MM.1S (cell line): Measurements from ENCODE around the gene CLSTN1.

ENCODE experiments used
- DNase-seq: peaks from one replicate; pipeline ENCODE4 v3.0.0-alpha.2; 2015
- H2AFZ ChIP-seq: fragments of 300-600 bp; sonication (generic); 2 replicates; pipeline ENCODE4 v1.6.0; 2016; ENCODE audit warnings: antibody characterized with exemption, low read length
- H3F3A ChIP-seq: fragments of 300-600 bp; sonication (generic); 2 replicates; pipeline ENCODE4 v1.6.1; 2016; ENCODE audit warnings: mild to moderate bottlenecking, antibody characterized with exemption, low read length, moderate library complexity, mixed read lengths; ENCODE audit not compliant: insufficient read depth
- H3K27ac ChIP-seq: fragments of 300-600 bp; sonication (generic); 2 replicates; pipeline ENCODE4 v1.5.1; 2016; ENCODE audit warnings: mild to moderate bottlenecking, low read length
- H3K27me3 ChIP-seq: fragments of 300-600 bp; sonication (generic); replicated peaks from 2 replicates; pipeline ENCODE4 v1.6.0; 2016; ENCODE audit warnings: low read length; ENCODE audit not compliant: insufficient read depth
- H3K36me3 ChIP-seq: fragments of 300-600 bp; sonication (generic); replicated peaks from 2 replicates; pipeline ENCODE4 v1.6.1; 2016; ENCODE audit warnings: mild to moderate bottlenecking, low read length, mixed read lengths; ENCODE audit not compliant: insufficient read depth
- H3K4me1 ChIP-seq: fragments of 300-600 bp; sonication (generic); 2 replicates; pipeline ENCODE4 v1.6.1; 2016; ENCODE audit warnings: low read length, mixed read lengths
- H3K4me2 ChIP-seq: fragments of 300-600 bp; sonication (generic); 2 replicates; pipeline ENCODE4 v1.6.0; 2016; ENCODE audit warnings: low read depth, low read length
- H3K4me3 ChIP-seq: fragments of 300-600 bp; sonication (generic); 2 replicates; pipeline ENCODE4 v1.5.1; 2016; ENCODE audit warnings: low read length, mixed read lengths
- H3K79me2 ChIP-seq: fragments of 300-600 bp; sonication (generic); 2 replicates; pipeline ENCODE4 v1.6.1; 2016; ENCODE audit warnings: mixed run types, low read length, mixed read lengths
- H3K9ac ChIP-seq: fragments of 300-600 bp; sonication (generic); 2 replicates; pipeline ENCODE4 v1.6.1; 2016; ENCODE audit warnings: low read length, mixed read lengths
- H3K9me2 ChIP-seq: fragments of 300-600 bp; sonication (generic); replicated peaks from 2 replicates; pipeline ENCODE4 v1.6.1; 2016; ENCODE audit warnings: mild to moderate bottlenecking, low read length, mixed read lengths; ENCODE audit not compliant: insufficient read depth
- H3K9me3 ChIP-seq: fragments of 300-600 bp; sonication (generic); replicated peaks from 2 replicates; pipeline ENCODE4 v1.6.1; 2016; ENCODE audit warnings: mild to moderate bottlenecking, low read length, mixed read lengths; ENCODE audit not compliant: insufficient read depth
- H4K20me1 ChIP-seq: fragments of 300-600 bp; sonication (generic); 2 replicates; pipeline ENCODE4 v1.6.1; 2016; ENCODE audit warnings: mild to moderate bottlenecking, low read length, moderate library complexity, mixed read lengths; ENCODE audit not compliant: insufficient read depth
- CTCF ChIP-seq: fragments of 300-600 bp; sonication (generic); IDR thresholded peaks from 2 replicates; pipeline ENCODE4 v1.5.1; 2016; ENCODE audit warnings: antibody characterized with exemption, low read length, mixed read lengths
- EZH2 ChIP-seq: fragments of 300-600 bp; sonication (generic); optimal IDR thresholded peaks from 2 replicates; pipeline ENCODE3; 2017; ENCODE audit warnings: low read depth, mild to moderate bottlenecking, antibody characterized with exemption, low read length, mixed read lengths
- EZH2phosphoT487 ChIP-seq: fragments of 300-600 bp; sonication (generic); IDR thresholded peaks from 2 replicates; pipeline ENCODE4 v1.6.1; 2018; ENCODE audit warnings: antibody characterized with exemption, low read length

The CLSTN1 gene

DNA sequence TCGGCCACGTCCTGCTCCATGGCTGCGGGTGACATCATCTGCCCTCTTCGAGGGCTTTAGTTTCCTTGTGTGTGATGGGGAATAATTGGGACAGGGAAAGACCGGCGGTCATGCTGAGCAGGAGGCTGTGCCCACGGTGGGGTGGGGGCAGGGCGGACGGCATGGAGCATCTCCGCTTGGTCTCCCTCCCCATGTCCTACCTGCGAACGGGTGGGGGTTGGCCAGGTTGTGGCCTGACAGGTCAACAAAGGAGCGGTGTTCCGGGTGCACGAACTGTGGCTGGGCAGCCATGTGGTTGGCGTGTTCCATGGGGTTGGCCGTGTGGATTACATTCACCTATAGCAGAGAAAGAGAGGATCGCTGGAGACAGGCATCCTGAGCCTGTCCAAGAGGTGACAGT lies 92.2 kb downstream of the CLSTN1 start:
- no peaks in the 10 kb centered on the region for H3K36me3 ChIP-seq

DNA sequence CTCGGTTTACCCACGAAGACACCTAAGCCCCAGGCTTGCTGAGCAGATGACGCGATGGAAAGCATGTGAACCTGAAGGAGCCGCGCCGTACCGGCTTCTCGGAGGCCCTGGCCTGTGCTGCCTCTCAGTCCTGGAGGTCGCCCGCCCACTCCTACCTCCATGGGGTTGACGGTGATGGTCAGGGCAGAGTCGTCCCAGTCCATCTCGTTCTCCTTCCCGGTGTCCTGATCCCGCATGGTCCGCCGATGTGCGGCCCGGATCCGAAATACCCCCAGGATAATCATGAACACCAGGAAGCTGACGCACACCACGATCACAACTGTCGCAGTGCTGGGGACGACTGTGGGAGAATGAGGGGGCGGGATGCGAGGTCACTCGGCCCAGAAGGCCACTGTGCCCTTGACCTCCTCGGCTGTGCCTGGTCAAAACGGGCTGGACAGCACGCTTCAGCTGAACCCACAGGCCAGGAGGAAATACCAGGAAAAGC lies 92.7 kb downstream of the CLSTN1 start:
- no peaks in the 10 kb centered on the region for H4K20me1 ChIP-seq
- H2AFZ ChIP-seq = no peak overlapping the region
- H3F3A ChIP-seq = no peaks in the 10 kb centered on the region
- no peaks in the 10 kb centered on the region for H3K4me1 ChIP-seq
- H3K4me2 ChIP-seq = no peak overlapping the region
- H3K9me3 ChIP-seq = no peaks in the 10 kb centered on the region
- no peak for TF ChIP-seq EZH2
- TF ChIP-seq EZH2phosphoT487 = no peak
- TF ChIP-seq CTCF = no peak
- DNase-seq = no peak
- no peak overlapping the region for H3K9ac ChIP-seq
- no peaks in the 10 kb centered on the region for H3K9me2 ChIP-seq
- H3K27me3 ChIP-seq = no peaks in the 10 kb centered on the region
- H3K79me2 ChIP-seq = no peaks in the 10 kb centered on the region
- H3K27ac ChIP-seq = no peak overlapping the region
- H3K36me3 ChIP-seq = no peaks in the 10 kb centered on the region
- H3K4me3 ChIP-seq = no peak overlapping the region

More for the DNA sequence above, 92.2 kb downstream of the CLSTN1 start:
- H3K79me2 ChIP-seq = no peaks in the 10 kb centered on the region
- H3K4me3 ChIP-seq = no peak overlapping the region
- no peak overlapping the region for H3K9ac ChIP-seq
- H2AFZ ChIP-seq = no peak overlapping the region
- H3K9me2 ChIP-seq = no peaks in the 10 kb centered on the region
- no peak for DNase-seq
- no peaks in the 10 kb centered on the region for H3K9me3 ChIP-seq
- H3K27ac ChIP-seq = no peak overlapping the region
- H4K20me1 ChIP-seq = no peaks in the 10 kb centered on the region
- no peaks in the 10 kb centered on the region for H3K4me1 ChIP-seq
- no peaks in the 10 kb centered on the region for H3K27me3 ChIP-seq
- no peaks in the 10 kb centered on the region for H3F3A ChIP-seq
- H3K4me2 ChIP-seq = no peak overlapping the region
- TF ChIP-seq EZH2 (no peak), EZH2phosphoT487 (no peak), CTCF (no peak)

DNA sequence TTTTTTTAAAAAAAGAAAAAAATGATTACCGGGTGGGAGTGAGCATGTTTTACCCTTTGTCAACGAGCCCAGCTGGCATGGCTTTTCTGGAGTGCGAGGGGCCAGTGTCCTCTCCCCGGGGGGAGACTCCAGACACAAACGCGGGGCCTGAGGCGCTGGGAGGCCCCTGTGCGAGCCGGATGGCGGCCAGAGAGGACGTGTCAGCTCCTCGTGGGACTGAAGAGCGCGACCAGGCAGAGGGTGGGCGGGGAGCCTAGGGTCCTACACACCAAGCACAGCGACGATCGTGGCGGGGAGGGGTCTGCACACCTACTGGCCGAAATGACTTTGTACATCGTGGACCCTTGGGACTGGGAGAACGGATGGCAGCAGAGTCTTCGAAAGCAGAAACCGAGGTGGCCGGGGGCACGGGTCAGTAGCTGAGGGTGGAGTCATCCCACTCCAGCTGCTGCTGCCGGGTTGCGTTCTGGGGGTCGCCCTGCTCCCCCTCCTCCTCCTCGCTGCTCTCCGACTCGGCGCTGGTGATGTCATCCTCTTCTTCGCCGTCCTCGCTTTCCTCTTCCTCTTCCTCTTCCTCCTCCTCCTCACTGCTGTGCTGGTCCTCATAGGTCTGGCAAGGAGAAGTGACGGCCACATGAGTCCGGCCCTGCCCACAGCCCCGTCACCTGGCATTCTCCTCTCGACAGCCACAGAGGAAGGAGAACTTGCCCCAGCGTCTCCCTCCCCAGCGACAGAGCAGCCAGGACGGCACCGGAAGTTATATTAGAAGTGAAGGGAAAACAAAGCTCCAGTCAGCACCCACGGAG lies 93.5 kb downstream of the CLSTN1 start:
- no peaks in the 10 kb centered on the region for H3K9me2 ChIP-seq
- no peak overlapping the region for H3K9ac ChIP-seq
- no peak overlapping the region for H3K27ac ChIP-seq
- H3K27me3 ChIP-seq = no peaks in the 10 kb centered on the region
- H2AFZ ChIP-seq = no peak overlapping the region
- no peak overlapping the region for H3K4me2 ChIP-seq
- no peaks in the 10 kb centered on the region for H3K4me1 ChIP-seq
- TF ChIP-seq CTCF (no peak), EZH2 (no peak), EZH2phosphoT487 (no peak)
- H4K20me1 ChIP-seq = no peaks in the 10 kb centered on the region
- no peak overlapping the region for H3K4me3 ChIP-seq
- H3K79me2 ChIP-seq = no peaks in the 10 kb centered on the region
- no peaks in the 10 kb centered on the region for H3F3A ChIP-seq
- no peaks in the 10 kb centered on the region for H3K36me3 ChIP-seq
- no peak for DNase-seq
- no peaks in the 10 kb centered on the region for H3K9me3 ChIP-seq
